Astrocyte (in vitro differentiated cells and primary cell): ENCODE data around the gene CYP2B6.

Experiments
- CTCF ChIP-seq: IDR thresholded peaks from 2 replicates; pipeline ENCODE4 v1.5.1; 2011; ENCODE audit warnings: low read depth, mild to moderate bottlenecking, inconsistent platforms, low read length, moderate library complexity; ENCODE audit not compliant: insufficient read depth
- EZH2 ChIP-seq: IDR thresholded peaks from 2 replicates; pipeline ENCODE4 v1.6.1; 2012; ENCODE audit warnings: mild to moderate bottlenecking, low read length, inconsistent platforms; ENCODE audit not compliant: insufficient read depth

- TF ChIP-seq CTCF = no peak
- no peak for TF ChIP-seq EZH2
Observed at GRCh38 chr19:40976724-40977123, 14.4 kb upstream of the CYP2B6 start.
